H9 (cell line): ENCODE measurements around the gene RRP12. TPM values are rescaled to one million over a fixed set of nuclear protein-coding genes. Genes with fewer than 3 reads are reported as not detected.

Source experiments
- DNase-seq: peaks from one replicate; pipeline ENCODE4 v3.0.0-alpha.2; 2017
- H2AFZ ChIP-seq: one replicate; pipeline ENCODE4 v1.6.1; 2013; ENCODE audit warnings: mild to moderate bottlenecking, low read length, control low read depth, moderate library complexity
- H2AK5ac ChIP-seq: 2 replicates; pipeline ENCODE4 v1.6.1; 2013; ENCODE audit warnings: low read length, control low read depth, mixed read lengths; ENCODE audit not compliant: insufficient read length
- H2BK120ac ChIP-seq: one replicate; pipeline ENCODE4 v1.6.1; 2013; ENCODE audit warnings: low read depth, mild to moderate bottlenecking, low read length, control low read depth, inconsistent platforms; ENCODE audit not compliant: poor library complexity, severe bottlenecking
- H2BK12ac ChIP-seq: 2 replicates; pipeline ENCODE4 v1.6.1; 2013; ENCODE audit warnings: low read length, control low read depth, mixed read lengths, low read depth; ENCODE audit not compliant: insufficient read length
- H2BK15ac ChIP-seq: 2 replicates; pipeline ENCODE4 v1.6.1; 2013; ENCODE audit warnings: low read depth, low read length, control low read depth
- H2BK20ac ChIP-seq: one replicate; pipeline ENCODE4 v1.6.1; 2013; ENCODE audit warnings: low read depth, mild to moderate bottlenecking, low read length, control low read depth, inconsistent platforms; ENCODE audit not compliant: poor library complexity, severe bottlenecking
- H2BK5ac ChIP-seq: 2 replicates; pipeline ENCODE4 v1.6.1; 2013; ENCODE audit warnings: low read length, control low read depth, mixed read lengths; ENCODE audit not compliant: insufficient read length
- H3K14ac ChIP-seq: 2 replicates; pipeline ENCODE4 v1.6.1; 2013; ENCODE audit warnings: low read length, control low read depth; ENCODE audit not compliant: insufficient read depth
- H3K18ac ChIP-seq: 2 replicates; pipeline ENCODE4 v1.6.1; 2013; ENCODE audit warnings: low read depth, mild to moderate bottlenecking, mixed read lengths, low read length, control low read depth; ENCODE audit not compliant: insufficient read length
- H3K23ac ChIP-seq: 2 replicates; pipeline ENCODE4 v1.6.1; 2013; ENCODE audit warnings: low read length, control low read depth, mixed read lengths, low read depth; ENCODE audit not compliant: insufficient read length
- H3K23me2 ChIP-seq: 2 replicates; pipeline ENCODE4 v1.6.1; 2013; ENCODE audit warnings: low read depth, mild to moderate bottlenecking, mixed read lengths, low read length, control low read depth; ENCODE audit not compliant: insufficient read length, poor library complexity, severe bottlenecking
- H3K27ac ChIP-seq: 2 replicates; pipeline ENCODE4 v1.5.1; 2013; ENCODE audit warnings: low read length, control low read depth, mixed read lengths, low read depth; ENCODE audit not compliant: insufficient read length
- H3K27me3 ChIP-seq: 2 replicates; pipeline ENCODE4 v1.6.1; 2013; ENCODE audit warnings: low read length, control low read depth, inconsistent platforms; ENCODE audit not compliant: insufficient read depth
- H3K4ac ChIP-seq: 2 replicates; pipeline ENCODE4 v1.6.1; 2013; ENCODE audit warnings: low read depth, mild to moderate bottlenecking, control low read depth, inconsistent platforms, low read length, moderate library complexity
- H3K4me1 ChIP-seq: 2 replicates; pipeline ENCODE4 v1.6.1; 2013; ENCODE audit warnings: low read length, control low read depth, inconsistent platforms; ENCODE audit not compliant: insufficient read depth
- H3K4me2 ChIP-seq: 2 replicates; pipeline ENCODE4 v1.6.1; 2013; ENCODE audit warnings: low read length, control low read depth, mixed read lengths; ENCODE audit not compliant: insufficient read length, insufficient read depth
- H3K56ac ChIP-seq: 2 replicates; pipeline ENCODE4 v1.6.1; 2013; ENCODE audit warnings: low read depth, mild to moderate bottlenecking, mixed read lengths, low read length, control low read depth; ENCODE audit not compliant: insufficient read length
- H3K79me1 ChIP-seq: 2 replicates; pipeline ENCODE4 v1.6.1; 2013; ENCODE audit warnings: low read depth, mild to moderate bottlenecking, moderate library complexity, low read length, control low read depth, inconsistent platforms; ENCODE audit not compliant: insufficient read depth, poor library complexity, severe bottlenecking
- H3K79me2 ChIP-seq: 2 replicates; pipeline ENCODE4 v1.6.1; 2013; ENCODE audit warnings: low read length, control low read depth, inconsistent platforms; ENCODE audit not compliant: insufficient read depth
- H3K9ac ChIP-seq: 2 replicates; pipeline ENCODE4 v1.6.1; 2013; ENCODE audit warnings: low read length, control low read depth, mixed read lengths; ENCODE audit not compliant: insufficient read length; ENCODE audit errors: extremely low read depth
- H3K9me3 ChIP-seq: one replicate; pipeline ENCODE4 v1.6.1; 2013; ENCODE audit warnings: low read depth, low read length, inconsistent platforms; ENCODE audit not compliant: control insufficient read depth
- H3T11ph ChIP-seq: one replicate; pipeline ENCODE4 v1.6.1; 2013; ENCODE audit warnings: mild to moderate bottlenecking, low read length, control low read depth, inconsistent platforms
- H4K20me1 ChIP-seq: one replicate; pipeline ENCODE4 v1.6.1; 2013; ENCODE audit not compliant: control insufficient read depth, insufficient read length, insufficient read depth
- H4K5ac ChIP-seq: 2 replicates; pipeline ENCODE4 v1.6.1; 2013; ENCODE audit warnings: low read depth, mild to moderate bottlenecking, mixed read lengths, low read length, control low read depth; ENCODE audit not compliant: insufficient read length
- H4K8ac ChIP-seq: replicated peaks from 2 replicates; pipeline ENCODE4 v1.6.1; 2013; ENCODE audit warnings: low read length, control low read depth, mixed read lengths, low read depth; ENCODE audit not compliant: insufficient read length
- H4K91ac ChIP-seq: 2 replicates; pipeline ENCODE4 v1.6.1; 2013; ENCODE audit warnings: low read depth, mild to moderate bottlenecking, moderate library complexity, mixed read lengths, low read length, control low read depth; ENCODE audit not compliant: insufficient read length
- H3K27ac Mint-ChIP-seq, 3 experiments: 2 replicates in 2 of 3; 3 replicates in 1 of 3; pipeline ENCODE4 v1.8.0; 2020 to 2021; ENCODE audit warnings: mixed read lengths in 3 of 3, mild to moderate bottlenecking in 1 of 3, moderate library complexity in 1 of 3
- H3K27me3 Mint-ChIP-seq: 2 replicates; pipeline ENCODE4 v1.8.0; 2021; ENCODE audit warnings: low read depth, mild to moderate bottlenecking, moderate library complexity, mixed read lengths
- H3K36me3 Mint-ChIP-seq, 3 experiments: 2 replicates in 2 of 3; 3 replicates in 1 of 3; pipeline ENCODE4 v1.8.0; 2020 to 2021; ENCODE audit warnings: low read depth in 3 of 3, mixed read lengths in 3 of 3; ENCODE audit not compliant: insufficient read depth in 1 of 3
- H3K4me1 Mint-ChIP-seq, 2 experiments: 2 replicates each; pipeline ENCODE4 v1.8.0; 2020; ENCODE audit warnings: mixed read lengths in 2 of 2
- H3K4me3 Mint-ChIP-seq, 2 experiments: 2 replicates in 1 of 2; 3 replicates in 1 of 2; pipeline ENCODE4 v1.8.0; 2020 to 2021; ENCODE audit warnings: mild to moderate bottlenecking in 2 of 2, mixed read lengths in 2 of 2, moderate library complexity in 1 of 2
- H3K9me3 Mint-ChIP-seq, 2 experiments: 2 replicates in 1 of 2; 3 replicates in 1 of 2; pipeline ENCODE4 v1.8.0; 2020; ENCODE audit warnings: mild to moderate bottlenecking in 2 of 2, mixed read lengths in 2 of 2, moderate library complexity in 1 of 2
- WGBS: extraction: QIAGEN DNeasy Blood & Tissue Kit; methylation state at CpG from one replicate; pipeline ENCODE4 v1.1.7; 2013; ENCODE audit warnings: missing lambda C conversion rate, low lambda C conversion rate, mixed read lengths; ENCODE audit not compliant: insufficient read length; ENCODE audit errors: extremely low coverage; 5-methylcytosine and 5-hydroxymethylcytosine counted together
- total RNA-seq: library from RNA; stranded (reverse); gene quantifications from 2 replicates; pipeline ENCODE4 v1.2.1, GENCODE V29; 2021
- TF ChIP-seq, protein P1 (sequence below): fragments of 200-600 bp; sonication (generic); conservative IDR thresholded peaks from 3 replicates; pipeline ENCODE4 v1.8.0; 2021; ENCODE audit warnings: antibody characterized with exemption, mild to moderate bottlenecking

RRP12 gene
- total RNA-seq, 1 experiment from 2014 or later: 71.6 TPM

- Histone ChIP-seq H3K18ac (no peak overlapping the region), H4K5ac (no peak overlapping the region), H3K14ac (no peak overlapping the region), H3K27me3 (no peaks in the 10 kb centered on the region), H3K4me1 (no peaks in the 10 kb centered on the region), H3K79me2 (no peaks in the 10 kb centered on the region), H2AFZ (no peak overlapping the region), H2BK20ac (no peak overlapping the region), H3K9ac (no peak overlapping the region), H3K79me1 (no peaks in the 10 kb centered on the region), H4K91ac (no peak overlapping the region), H3K4ac (no peak overlapping the region), H3K23me2 (no peaks in the 10 kb centered on the region), H2AK5ac (no peak overlapping the region), H4K8ac (no peak overlapping the region), H3K56ac (no peak overlapping the region), H3K27ac (no peak overlapping the region), H3K23ac (no peak overlapping the region), H2BK120ac (no peak overlapping the region), H3K4me2 (no peak overlapping the region), H2BK12ac (no peak overlapping the region), H3K9me3 (no peaks in the 10 kb centered on the region), H2BK15ac (no peak overlapping the region), H4K20me1 (no peaks in the 10 kb centered on the region), H2BK5ac (no peak overlapping the region), H3T11ph (no peak overlapping the region)
- TF ChIP-seq, protein P1, sequence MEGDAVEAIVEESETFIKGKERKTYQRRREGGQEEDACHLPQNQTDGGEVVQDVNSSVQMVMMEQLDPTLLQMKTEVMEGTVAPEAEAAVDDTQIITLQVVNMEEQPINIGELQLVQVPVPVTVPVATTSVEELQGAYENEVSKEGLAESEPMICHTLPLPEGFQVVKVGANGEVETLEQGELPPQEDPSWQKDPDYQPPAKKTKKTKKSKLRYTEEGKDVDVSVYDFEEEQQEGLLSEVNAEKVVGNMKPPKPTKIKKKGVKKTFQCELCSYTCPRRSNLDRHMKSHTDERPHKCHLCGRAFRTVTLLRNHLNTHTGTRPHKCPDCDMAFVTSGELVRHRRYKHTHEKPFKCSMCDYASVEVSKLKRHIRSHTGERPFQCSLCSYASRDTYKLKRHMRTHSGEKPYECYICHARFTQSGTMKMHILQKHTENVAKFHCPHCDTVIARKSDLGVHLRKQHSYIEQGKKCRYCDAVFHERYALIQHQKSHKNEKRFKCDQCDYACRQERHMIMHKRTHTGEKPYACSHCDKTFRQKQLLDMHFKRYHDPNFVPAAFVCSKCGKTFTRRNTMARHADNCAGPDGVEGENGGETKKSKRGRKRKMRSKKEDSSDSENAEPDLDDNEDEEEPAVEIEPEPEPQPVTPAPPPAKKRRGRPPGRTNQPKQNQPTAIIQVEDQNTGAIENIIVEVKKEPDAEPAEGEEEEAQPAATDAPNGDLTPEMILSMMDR: no peak
- no peaks in the 10 kb centered on the region for H3K27me3 Mint-ChIP-seq
- peaks cover 21 to 74% (median 30%) of the 10 kb centered on the region in 3 experiments; a peak in 6 of 7 replicates for H3K36me3 Mint-ChIP-seq
- WGBS: no CpG with 5 or more reads among the region's 8 CpGs
- no peak overlapping the region for H3K27ac Mint-ChIP-seq
- no peak for DNase-seq
- H3K9me3 Mint-ChIP-seq: no peaks in the 10 kb centered on the region
- no peaks in the 10 kb centered on the region for H3K4me1 Mint-ChIP-seq
- H3K4me3 Mint-ChIP-seq: no peak overlapping the region
Observed at GRCh38 chr10:97381626-97382025, 19.5 kb downstream of the RRP12 start.
